Measurements from ENCODE around the gene UPK3B.
"Not testable (repeated sequence)": the region's sequence is repeated elsewhere in the genome, so short reads cannot be mapped to it uniquely, and the experiment has no call there.

The UPK3B gene

GRCh38 chr7:76492139-76492538, 18.2 kb upstream of the UPK3B start:
- not testable (repeated sequence) for DNase-seq

- not testable (repeated sequence) for DNase-seq
Observed at GRCh38 chr7:76495717-76496116, 14.6 kb upstream of the UPK3B start.

- DNase-seq: not testable (repeated sequence)
Observed at GRCh38 chr7:76497918-76498582, 12.3 kb upstream of the UPK3B start.

GRCh38 chr7:76498583-76499200, 11.7 kb upstream of the UPK3B start:
- not testable (repeated sequence) for DNase-seq

- not testable (repeated sequence) for DNase-seq
Observed at GRCh38 chr7:76499201-76499923, 11.0 kb upstream of the UPK3B start.

- not testable (repeated sequence) for DNase-seq
Observed at GRCh38 chr7:76499924-76500241, 10.5 kb upstream of the UPK3B start.

GRCh38 chr7:76502224-76502623, 8.1 kb upstream of the UPK3B start:
- DNase-seq: not testable (repeated sequence)

- DNase-seq: not testable (repeated sequence)
Observed at GRCh38 chr7:76502836-76503235, 7.5 kb upstream of the UPK3B start.

GRCh38 chr7:76503244-76503643, 7.1 kb upstream of the UPK3B start:
- DNase-seq: not testable (repeated sequence)

GRCh38 chr7:76504351-76505167, 5.8 kb upstream of the UPK3B start:
- not testable (repeated sequence) for DNase-seq

GRCh38 chr7:76505168-76506080, 4.9 kb upstream of the UPK3B start:
- DNase-seq: no peak

GRCh38 chr7:76506081-76506440, 4.3 kb upstream of the UPK3B start:
- DNase-seq: no peak

GRCh38 chr7:76506643-76507042, 3.7 kb upstream of the UPK3B start:
- not testable (repeated sequence) for DNase-seq

- peak in 1 of 2 experiments; percentile 6 for DNase-seq
Observed at GRCh38 chr7:76507723-76508406, 2.5 kb upstream of the UPK3B start.

- DNase-seq: not testable (repeated sequence)
Observed at GRCh38 chr7:76511200-76511910, 1.0 kb downstream of the UPK3B start.

- DNase-seq: not testable (repeated sequence)
Observed at GRCh38 chr7:76511911-76512885, 1.8 kb downstream of the UPK3B start.

- no peak for DNase-seq
Observed at GRCh38 chr7:76512941-76513816, 2.8 kb downstream of the UPK3B start.
